CD4-positive, alpha-beta T cell (primary cell): ENCODE measurements around the gene TNFRSF18. TPM values are rescaled to one million over a fixed set of nuclear protein-coding genes. Genes with fewer than 3 reads are reported as not detected.

ENCODE experiments used
- ATAC-seq: fragments of 200-7000 bp; cut with Tn5 transposase; one replicate; pipeline ENCODE4 v1.10.0; 2022; ENCODE audit warnings: mild to moderate bottlenecking; ENCODE audit not compliant: poor library complexity
- CTCF ChIA-PET: fragments of 350-600 bp; sonication (Branson Sonifier 250); formaldehyde crosslinking; loops from one replicate; lab custom pipeline; 2021; ENCODE audit warnings: antibody characterized with exemption, inconsistent platforms; lab: Charles Lee
- POLR2A ChIA-PET: fragments of 350-600 bp; sonication (Branson Sonifier 250); formaldehyde crosslinking; loops from one replicate; lab custom pipeline; 2021; ENCODE audit warnings: antibody characterized with exemption, inconsistent platforms; lab: Charles Lee
- DNase-seq, 14 experiments: peaks; one replicate each; pipeline ENCODE4 v3.0.0-alpha.2; 2013 to 2020; ENCODE audit warnings: mixed read lengths in 2 of 14
- H3K27ac ChIP-seq, 2 donors: one replicate each; pipeline versions ENCODE4 v1.5.1 to v1.7.0; 2013; ENCODE audit warnings: low read length in 2 of 2, low read depth in 1 of 2, mild to moderate bottlenecking in 1 of 2
- H3K27me3 ChIP-seq, 2 experiments: 1 replicate in 1 of 2; 2 replicates in 1 of 2; pipeline versions ENCODE4 v1.6.1 to v1.7.0; 2013; ENCODE audit warnings: low read length in 2 of 2, control low read depth in 1 of 2, mild to moderate bottlenecking in 1 of 2, moderate library complexity in 1 of 2; ENCODE audit not compliant: insufficient read depth in 2 of 2, control insufficient read depth in 1 of 2
- H3K36me3 ChIP-seq: one replicate; pipeline ENCODE4 v1.6.1; 2013; ENCODE audit warnings: low read length, control low read depth; ENCODE audit not compliant: insufficient read depth
- H3K4me1 ChIP-seq: one replicate; pipeline ENCODE4 v1.6.1; 2013; ENCODE audit warnings: low read length, control low read depth; ENCODE audit not compliant: insufficient read depth
- H3K4me3 ChIP-seq: one replicate; pipeline ENCODE4 v1.5.1; 2013; ENCODE audit warnings: mild to moderate bottlenecking, low read length, moderate library complexity
- H3K9me3 ChIP-seq, 2 experiments: 1 replicate in 1 of 2; 2 replicates in 1 of 2; pipeline versions ENCODE4 v1.6.1 to v1.7.0; 2013; ENCODE audit warnings: low read length in 2 of 2, mild to moderate bottlenecking in 2 of 2, control low read depth in 1 of 2, moderate library complexity in 1 of 2; ENCODE audit not compliant: control insufficient read depth in 1 of 2, insufficient read depth in 1 of 2
- H3K27ac Mint-ChIP-seq: one replicate; pipeline ENCODE4 v1.8.0; 2020; ENCODE audit warnings: mixed read lengths
- H3K27me3 Mint-ChIP-seq: one replicate; pipeline ENCODE4 v1.8.0; 2021; ENCODE audit warnings: mixed read lengths
- H3K36me3 Mint-ChIP-seq: one replicate; pipeline ENCODE4 v1.8.0; 2021; ENCODE audit warnings: low read depth, mixed read lengths
- H3K4me1 Mint-ChIP-seq: one replicate; pipeline ENCODE4 v1.8.0; 2021; ENCODE audit warnings: low read depth, mixed read lengths
- H3K4me3 Mint-ChIP-seq: one replicate; pipeline ENCODE4 v1.8.0; 2020; ENCODE audit warnings: mild to moderate bottlenecking, mixed read lengths
- H3K9me3 Mint-ChIP-seq: one replicate; pipeline ENCODE4 v1.8.0; 2020; ENCODE audit warnings: mixed read lengths
- intact Hi-C, 2 experiments: fragments of 100-400 bp; cut with DNase I in 1 of 2; cut with micrococcal nuclease in 1 of 2; formaldehyde crosslinking; loops; one replicate each; pipeline versions ENCODE4 v1.15.1 to v1.9.0; 2023 to 2025; cut with DNase I, micrococcal nuclease
- total RNA-seq, 174 experiments: library from RNA in 2 of 174; stranded (reverse) in 2 of 174; gene quantifications; one replicate each; pipeline ENCODE4 v1.2.3 and lab custom pipeline; 2021 to 2026
- TF ChIP-seq, protein P1 (sequence below): fragments of 200-600 bp; IDR thresholded peaks from one replicate; pipeline ENCODE4 v1.8.0; 2022; ENCODE audit warnings: antibody characterized with exemption, mild to moderate bottlenecking

TNFRSF18 gene
- total RNA-seq, 2 experiments from 2014 or later: 14.8 to 17.8 TPM

DNA sequence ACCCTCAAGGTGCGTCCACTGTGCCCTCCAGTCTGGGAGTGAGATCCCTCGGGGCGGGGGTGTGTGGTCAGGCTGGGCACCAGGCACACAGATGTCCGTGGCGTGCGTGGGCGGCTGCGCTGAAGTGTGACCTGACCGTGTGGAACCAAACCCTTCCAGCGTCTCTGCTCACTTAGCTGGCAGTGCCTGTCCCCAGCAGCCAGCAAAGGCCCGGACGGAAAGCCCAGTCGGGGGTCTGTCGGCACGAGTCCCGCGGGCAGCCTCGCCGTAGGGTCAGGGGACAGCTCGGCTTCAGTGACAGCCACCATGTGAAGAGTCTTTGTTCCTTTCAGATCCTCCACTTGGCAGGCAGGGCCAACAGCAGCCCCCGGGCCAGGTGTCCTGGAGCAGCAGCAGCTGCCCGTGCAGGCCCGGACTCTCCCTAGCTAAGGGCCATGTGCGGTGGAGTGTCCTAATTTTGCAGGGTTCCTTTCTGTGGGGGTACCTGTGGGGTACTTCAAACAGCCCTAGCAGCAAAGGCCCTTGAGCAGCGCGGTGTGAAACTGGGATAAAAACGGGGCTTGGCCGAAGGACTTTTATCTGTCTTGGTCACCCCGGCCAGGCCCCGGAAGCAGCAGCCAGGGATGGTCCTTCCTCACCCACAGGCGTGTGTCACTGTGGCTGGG lies 21.2 kb downstream of the TNFRSF18 start:
- intact Hi-C loops: no loop called here
- Histone ChIP-seq H3K4me1 (peaks cover 15% of the 10 kb centered on the region), H3K9me3 (no peaks in the 10 kb centered on the region), H3K36me3 (no peaks in the 10 kb centered on the region), H3K27ac (no peak overlapping the region), H3K4me3 (no peak overlapping the region), H3K27me3 (peaks cover 0 to 4% of the 10 kb centered on the region in 2 experiments)
- H3K27ac Mint-ChIP-seq: no peak overlapping the region
- H3K36me3 Mint-ChIP-seq: no peaks in the 10 kb centered on the region
- ChIA-PET POLR2A (no interaction called here), CTCF (no interaction called here)
- no peaks in the 10 kb centered on the region for H3K9me3 Mint-ChIP-seq
- ATAC-seq (no peak), DNase-seq (peak in 1 of 14 experiments; percentile 4)
- peaks cover 10% of the 10 kb centered on the region for H3K27me3 Mint-ChIP-seq
- TF ChIP-seq, protein P1, sequence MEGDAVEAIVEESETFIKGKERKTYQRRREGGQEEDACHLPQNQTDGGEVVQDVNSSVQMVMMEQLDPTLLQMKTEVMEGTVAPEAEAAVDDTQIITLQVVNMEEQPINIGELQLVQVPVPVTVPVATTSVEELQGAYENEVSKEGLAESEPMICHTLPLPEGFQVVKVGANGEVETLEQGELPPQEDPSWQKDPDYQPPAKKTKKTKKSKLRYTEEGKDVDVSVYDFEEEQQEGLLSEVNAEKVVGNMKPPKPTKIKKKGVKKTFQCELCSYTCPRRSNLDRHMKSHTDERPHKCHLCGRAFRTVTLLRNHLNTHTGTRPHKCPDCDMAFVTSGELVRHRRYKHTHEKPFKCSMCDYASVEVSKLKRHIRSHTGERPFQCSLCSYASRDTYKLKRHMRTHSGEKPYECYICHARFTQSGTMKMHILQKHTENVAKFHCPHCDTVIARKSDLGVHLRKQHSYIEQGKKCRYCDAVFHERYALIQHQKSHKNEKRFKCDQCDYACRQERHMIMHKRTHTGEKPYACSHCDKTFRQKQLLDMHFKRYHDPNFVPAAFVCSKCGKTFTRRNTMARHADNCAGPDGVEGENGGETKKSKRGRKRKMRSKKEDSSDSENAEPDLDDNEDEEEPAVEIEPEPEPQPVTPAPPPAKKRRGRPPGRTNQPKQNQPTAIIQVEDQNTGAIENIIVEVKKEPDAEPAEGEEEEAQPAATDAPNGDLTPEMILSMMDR: no peak
- peaks cover 4% of the 10 kb centered on the region for H3K4me1 Mint-ChIP-seq
- H3K4me3 Mint-ChIP-seq: no peak overlapping the region

- H3K4me1 Mint-ChIP-seq: peaks cover 4% of the 10 kb centered on the region
- DNase-seq: peak in 1 of 14 experiments; percentile 3
These were observed 22.3 kb downstream of the TNFRSF18 start for GRCh38 chr1:1183833-1184775.

DNA sequence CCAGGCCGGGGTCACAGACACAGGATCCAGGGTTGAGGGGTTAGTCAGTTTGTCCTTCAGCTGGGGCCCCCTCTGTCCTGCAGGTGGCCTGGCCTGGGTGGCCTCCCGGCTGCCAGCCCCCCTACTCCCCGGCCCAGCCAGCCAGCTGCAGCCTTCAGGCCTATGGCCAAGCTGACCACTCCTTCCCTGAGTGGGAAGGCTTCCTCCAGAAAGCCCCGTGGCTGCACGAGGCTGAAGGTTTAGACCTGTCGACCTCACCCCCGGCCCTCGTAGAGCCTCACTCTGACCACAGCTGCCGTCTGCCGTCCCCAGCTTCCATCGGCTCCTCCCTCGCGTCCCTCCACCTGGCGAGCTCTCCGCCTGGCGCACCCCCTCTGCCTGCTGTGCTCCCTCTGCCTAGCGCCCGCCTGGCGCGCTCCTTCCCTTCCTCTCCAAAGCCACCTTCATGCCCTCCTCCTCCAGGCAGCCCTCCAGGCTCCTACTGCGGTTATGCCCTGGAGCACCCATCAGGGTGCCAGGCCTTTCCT lies 23.1 kb downstream of the TNFRSF18 start:
- Histone ChIP-seq H3K4me3 (no peak overlapping the region), H3K4me1 (peaks cover 15% of the 10 kb centered on the region), H3K36me3 (no peaks in the 10 kb centered on the region), H3K9me3 (no peaks in the 10 kb centered on the region), H3K27me3 (peaks cover 0 to 4% of the 10 kb centered on the region in 2 experiments), H3K27ac (no peak overlapping the region)
- intact Hi-C loops: no loop called here
- Mint-ChIP-seq H3K27me3 (peaks cover 10% of the 10 kb centered on the region), H3K9me3 (no peaks in the 10 kb centered on the region), H3K36me3 (no peaks in the 10 kb centered on the region), H3K27ac (no peak overlapping the region), H3K4me1 (peaks cover 4% of the 10 kb centered on the region), H3K4me3 (no peak overlapping the region)
- ATAC-seq (no peak), DNase-seq (peak in 1 of 14 experiments; percentile 1)
- CTCF ChIA-PET: no interaction called here
- TF ChIP-seq, protein P1: no peak
- POLR2A ChIA-PET: no interaction called here

More at GRCh38 chr1:1183833-1184775, 22.3 kb downstream of the TNFRSF18 start:
- H3K36me3 Mint-ChIP-seq: no peaks in the 10 kb centered on the region
- ChIA-PET CTCF (no interaction called here), POLR2A (no interaction called here)
- intact Hi-C loops: no loop called here
- H3K4me3 Mint-ChIP-seq: no peak overlapping the region
- no peak overlapping the region for H3K27ac Mint-ChIP-seq
- Histone ChIP-seq H3K27ac (no peak overlapping the region), H3K4me3 (no peak overlapping the region), H3K4me1 (peaks cover 15% of the 10 kb centered on the region), H3K36me3 (no peaks in the 10 kb centered on the region), H3K9me3 (no peaks in the 10 kb centered on the region), H3K27me3 (peaks cover 0 to 4% of the 10 kb centered on the region in 2 experiments)
- ATAC-seq: no peak
- no peaks in the 10 kb centered on the region for H3K9me3 Mint-ChIP-seq
- H3K27me3 Mint-ChIP-seq: peaks cover 10% of the 10 kb centered on the region
- TF ChIP-seq, protein P1: no peak
